UCSD-AML1 (cell line): Measurements from ENCODE around the gene STX7.
"Not testable (repeated sequence)": the region's sequence is repeated elsewhere in the genome, so short reads cannot be mapped to it uniquely, and the experiment has no call there.

Experiments
- DNase-seq: peaks from one replicate; lab custom pipeline; 2025; ENCODE audit not compliant: unreplicated experiment; lab: John Stamatoyannopoulos, UW

Gene STX7

GRCh38 chr6:132512638-132513632 is at the start of gene STX7:
TSS of gene STX7 (minus strand) at chr6:132513116. CDS start at chr6:132503530, 9,586 bp downstream.
- DNase-seq = peak; percentile 90

GRCh38 chr6:132560087-132560486 is 47.2 kb upstream of the STX7 start:
- DNase-seq = not testable (repeated sequence)

GRCh38 chr6:132552372-132552771 is 39.5 kb upstream of the STX7 start, which contains the start of gene TAAR8:
TSS of gene TAAR8 (plus strand) at chr6:132552672. CDS start at chr6:132552693, 21 bp downstream.
- no peak for DNase-seq

- no peak for DNase-seq
These were observed 38.3 kb upstream of the STX7 start for GRCh38 chr6:132551214-132551613.

GRCh38 chr6:132548746-132549463 is 36.0 kb upstream of the STX7 start:
- no peak for DNase-seq

- no peak for DNase-seq
These were observed 31.9 kb upstream of the STX7 start for GRCh38 chr6:132544826-132545225.

GRCh38 chr6:132537977-132538376 is 25.1 kb upstream of the STX7 start, which contains the start of gene TAAR9:
TSS of gene TAAR9 (plus strand) at chr6:132538277. CDS start at chr6:132538290, 13 bp downstream.
- DNase-seq = no peak

- DNase-seq = no peak
These were observed 24.2 kb upstream of the STX7 start for GRCh38 chr6:132537145-132537544.

GRCh38 chr6:132534546-132534945 is 21.6 kb upstream of the STX7 start:
- not testable (repeated sequence) for DNase-seq

- DNase-seq = no peak
These were observed 17.5 kb upstream of the STX7 start for GRCh38 chr6:132530293-132530974.

- no peak for DNase-seq
These were observed 14.9 kb upstream of the STX7 start for GRCh38 chr6:132527791-132528190.

GRCh38 chr6:132526461-132526860 is 13.5 kb upstream of the STX7 start:
- no peak for DNase-seq

GRCh38 chr6:132525866-132526265 is 12.9 kb upstream of the STX7 start:
- no peak for DNase-seq

- no peak for DNase-seq
These were observed 11.7 kb upstream of the STX7 start for GRCh38 chr6:132524646-132525045.

GRCh38 chr6:132520953-132521352 is 8.0 kb upstream of the STX7 start:
- DNase-seq = no peak

GRCh38 chr6:132515386-132515785 is 2.5 kb upstream of the STX7 start:
- no peak for DNase-seq

GRCh38 chr6:132513831-132514545 is 1.1 kb upstream of the STX7 start:
- DNase-seq = no peak

- DNase-seq = no peak
These were observed 626 bp downstream of the STX7 start for GRCh38 chr6:132512342-132512637.

GRCh38 chr6:132511831-132512220 is 1.1 kb downstream of the STX7 start:
- no peak for DNase-seq

- no peak for DNase-seq
These were observed 1.6 kb downstream of the STX7 start for GRCh38 chr6:132511210-132511830.
